ENCODE measurements around the gene SCAMP5.

- TF ChIP-seq CTCF (IDR thresholded peaks at IDR 0.05) (no peak), POLR2A (IDR thresholded peaks at IDR 0.05) (no peak)
Observed at GRCh38 chr15:74957476-74958035, 37.8 kb upstream of the SCAMP5 start.

Measured in right lobe of liver (tissue), 4 donors.